ENCODE results near the gene ENAH. TPM values are rescaled to one million over a fixed set of nuclear protein-coding genes. Genes with fewer than 3 reads are reported as not detected.

ENAH gene
- polyA plus RNA-seq, 1 donor (not counting 4 experiments of a cell fraction or from before 2014, with no cell fraction given), result 61.0 TPM

DNA sequence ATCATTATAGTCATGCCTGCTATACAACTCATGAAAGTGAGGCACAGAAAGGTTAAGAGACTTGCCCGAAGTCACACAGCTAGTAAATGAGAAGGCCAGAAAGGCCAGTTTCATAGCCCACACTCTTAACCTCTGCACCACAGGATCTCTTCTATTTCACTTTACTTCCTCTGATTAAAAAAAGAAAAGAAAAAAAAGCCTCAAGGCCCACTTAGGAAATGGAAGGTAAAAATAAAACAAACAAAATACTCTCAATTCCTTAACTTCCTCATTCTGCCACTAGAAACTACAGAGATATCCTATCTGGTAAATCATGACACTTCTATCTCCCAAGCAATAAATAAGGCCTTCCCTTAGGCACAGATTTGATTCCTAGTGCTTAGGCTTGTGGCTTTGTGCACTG, 7.6 kb upstream of the ENAH start:
- no peaks in the 10 kb centered on the region for H3K27me3 ChIP-seq (ENCODE audit: control insufficient read depth, extremely low read depth, insufficient read depth, low read length)
- no peak for TF ChIP-seq EZH2 (IDR thresholded peaks at IDR 0.05; ENCODE audit: low read length)
- TF ChIP-seq, protein P1, sequence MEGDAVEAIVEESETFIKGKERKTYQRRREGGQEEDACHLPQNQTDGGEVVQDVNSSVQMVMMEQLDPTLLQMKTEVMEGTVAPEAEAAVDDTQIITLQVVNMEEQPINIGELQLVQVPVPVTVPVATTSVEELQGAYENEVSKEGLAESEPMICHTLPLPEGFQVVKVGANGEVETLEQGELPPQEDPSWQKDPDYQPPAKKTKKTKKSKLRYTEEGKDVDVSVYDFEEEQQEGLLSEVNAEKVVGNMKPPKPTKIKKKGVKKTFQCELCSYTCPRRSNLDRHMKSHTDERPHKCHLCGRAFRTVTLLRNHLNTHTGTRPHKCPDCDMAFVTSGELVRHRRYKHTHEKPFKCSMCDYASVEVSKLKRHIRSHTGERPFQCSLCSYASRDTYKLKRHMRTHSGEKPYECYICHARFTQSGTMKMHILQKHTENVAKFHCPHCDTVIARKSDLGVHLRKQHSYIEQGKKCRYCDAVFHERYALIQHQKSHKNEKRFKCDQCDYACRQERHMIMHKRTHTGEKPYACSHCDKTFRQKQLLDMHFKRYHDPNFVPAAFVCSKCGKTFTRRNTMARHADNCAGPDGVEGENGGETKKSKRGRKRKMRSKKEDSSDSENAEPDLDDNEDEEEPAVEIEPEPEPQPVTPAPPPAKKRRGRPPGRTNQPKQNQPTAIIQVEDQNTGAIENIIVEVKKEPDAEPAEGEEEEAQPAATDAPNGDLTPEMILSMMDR (optimal IDR thresholded peaks at IDR 0.05 in 1 of 3, IDR thresholded peaks at IDR 0.05 in 1 of 3, conservative IDR thresholded peaks at IDR 0.05 in 1 of 3; ENCODE audit: extremely low read depth in 1 of 3, insufficient read depth in 2 of 3, low read length in 3 of 3), result no peak
- H3K9me3 ChIP-seq (ENCODE audit: control insufficient read depth, low read depth, low read length), result no peaks in the 10 kb centered on the region
- no peak overlapping the region for H3K27ac ChIP-seq (ENCODE audit: control insufficient read depth, insufficient read depth, low read length)
- H3K9me1 ChIP-seq (ENCODE audit: control insufficient read depth, extremely low read depth, insufficient read depth, low read length), result no peaks in the 10 kb centered on the region
- no peak overlapping the region for H3K9ac ChIP-seq (ENCODE audit: control insufficient read depth, extremely low read depth, insufficient read depth, low read length)
- DNase-seq (ENCODE audit: low read depth, low spot score), result no peak
- H4K20me1 ChIP-seq (ENCODE audit: control insufficient read depth, extremely low read depth, insufficient read depth, low read length), result no peaks in the 10 kb centered on the region
- no peak overlapping the region for H2AFZ ChIP-seq (ENCODE audit: control insufficient read depth, low read length)
- no peaks in the 10 kb centered on the region for H3K36me3 ChIP-seq (ENCODE audit: control insufficient read depth in 2 of 2, extremely low read depth in 1 of 2, insufficient read depth in 2 of 2, low read length in 2 of 2)
- FAIRE-seq, result no peak
- no peak overlapping the region for H3K4me3 ChIP-seq (ENCODE audit: control insufficient read depth in 2 of 3, extremely low read depth in 1 of 3, insufficient read depth in 2 of 3, low read depth in 1 of 3, low read length in 3 of 3)
- H3K79me2 ChIP-seq (ENCODE audit: control insufficient read depth, insufficient read depth, low read length), result no peaks in the 10 kb centered on the region
- dilution Hi-C loops (cut with MboI; ENCODE audit: extremely low pct_ligation_motif_present, low sequenced_read_pairs), result no loop called here
- no peak overlapping the region for H3K4me2 ChIP-seq (ENCODE audit: control insufficient read depth, extremely low read depth, insufficient read depth, low read depth, low read length)
- peaks cover 20% of the 10 kb centered on the region for H3K4me1 ChIP-seq (ENCODE audit: control insufficient read depth, extremely low read depth, insufficient read depth, low read length)

DNA sequence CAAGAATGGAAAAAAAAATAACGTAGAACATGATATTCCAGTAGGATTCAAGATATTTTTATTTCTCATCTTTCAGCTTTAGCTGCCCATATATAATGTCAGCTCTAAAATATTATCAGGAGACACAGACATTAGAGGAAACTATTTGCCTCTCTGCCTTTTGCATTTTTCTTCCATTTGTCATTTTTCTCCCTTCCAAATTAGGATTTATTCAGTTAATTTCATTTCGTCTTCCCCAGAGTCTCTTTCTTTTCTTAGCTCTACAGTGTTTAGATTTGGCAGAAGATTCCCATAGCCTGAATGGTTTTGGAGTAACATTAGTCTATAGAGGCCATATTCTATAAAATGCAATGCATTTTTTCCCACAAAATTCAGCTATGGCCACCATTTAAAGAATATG, 5.1 kb upstream of the ENAH start:
- no peaks in the 10 kb centered on the region for H3K9me3 ChIP-seq (ENCODE audit: control insufficient read depth, low read depth, low read length)
- dilution Hi-C loops (cut with MboI; ENCODE audit: extremely low pct_ligation_motif_present, low sequenced_read_pairs), result no loop called here
- no peak for TF ChIP-seq EZH2 (IDR thresholded peaks at IDR 0.05; ENCODE audit: low read length)
- TF ChIP-seq, protein P1 (optimal IDR thresholded peaks at IDR 0.05 in 1 of 3, IDR thresholded peaks at IDR 0.05 in 1 of 3, conservative IDR thresholded peaks at IDR 0.05 in 1 of 3; ENCODE audit: extremely low read depth in 1 of 3, insufficient read depth in 2 of 3, low read length in 3 of 3), result no peak
- peak overlapping the region; percentile 39 for H3K4me2 ChIP-seq (ENCODE audit: control insufficient read depth, extremely low read depth, insufficient read depth, low read depth, low read length)
- H3K9ac ChIP-seq (ENCODE audit: control insufficient read depth, extremely low read depth, insufficient read depth, low read length), result no peak overlapping the region
- no peaks in the 10 kb centered on the region for H3K36me3 ChIP-seq (ENCODE audit: control insufficient read depth in 2 of 2, extremely low read depth in 1 of 2, insufficient read depth in 2 of 2, low read length in 2 of 2)
- no peaks in the 10 kb centered on the region for H3K9me1 ChIP-seq (ENCODE audit: control insufficient read depth, extremely low read depth, insufficient read depth, low read length)
- no peaks in the 10 kb centered on the region for H4K20me1 ChIP-seq (ENCODE audit: control insufficient read depth, extremely low read depth, insufficient read depth, low read length)
- peaks cover 34% of the 10 kb centered on the region for H3K4me1 ChIP-seq (ENCODE audit: control insufficient read depth, extremely low read depth, insufficient read depth, low read length)
- FAIRE-seq (no peak), DNase-seq (ENCODE audit: low read depth, low spot score) (no peak)
- no peaks in the 10 kb centered on the region for H3K27me3 ChIP-seq (ENCODE audit: control insufficient read depth, extremely low read depth, insufficient read depth, low read length)
- peak overlapping the region; percentile 15 for H2AFZ ChIP-seq (ENCODE audit: control insufficient read depth, low read length)
- H3K79me2 ChIP-seq (ENCODE audit: control insufficient read depth, insufficient read depth, low read length), result no peaks in the 10 kb centered on the region
- H3K4me3 ChIP-seq (ENCODE audit: control insufficient read depth in 2 of 3, extremely low read depth in 1 of 3, insufficient read depth in 2 of 3, low read depth in 1 of 3, low read length in 3 of 3), result no peak overlapping the region
- H3K27ac ChIP-seq (ENCODE audit: control insufficient read depth, insufficient read depth, low read length), result no peak overlapping the region
